Mesothelial cell of epicardium (in vitro differentiated cells): ENCODE measurements around the gene PPP6C. TPM values are rescaled to one million over a fixed set of nuclear protein-coding genes. Genes with fewer than 3 reads are reported as not detected.
"Not testable (repeated sequence)": the region's sequence is repeated elsewhere in the genome, so short reads cannot be mapped to it uniquely, and the experiment has no call there.

Source experiments
- DNase-seq, 2 experiments: peaks; one replicate each; pipeline ENCODE4 v3.0.0; 2021; ENCODE audit warnings: low spot score in 2 of 2; ENCODE audit not compliant: unreplicated experiment in 2 of 2
- H3K27ac Mint-ChIP-seq: 2 replicates; pipeline ENCODE4 v1.8.0; 2021; ENCODE audit warnings: mixed read lengths
- H3K27me3 Mint-ChIP-seq: 2 replicates; pipeline ENCODE4 v1.8.0; 2021; ENCODE audit warnings: low read depth, mixed read lengths
- H3K36me3 Mint-ChIP-seq: 2 replicates; pipeline ENCODE4 v1.8.0; 2021; ENCODE audit warnings: mixed read lengths
- H3K4me1 Mint-ChIP-seq: 2 replicates; pipeline ENCODE4 v1.8.0; 2021; ENCODE audit warnings: mixed read lengths
- H3K4me3 Mint-ChIP-seq: 2 replicates; pipeline ENCODE4 v1.8.0; 2021; ENCODE audit warnings: mild to moderate bottlenecking, moderate library complexity, mixed read lengths
- H3K9me3 Mint-ChIP-seq: 2 replicates; pipeline ENCODE4 v1.8.0; 2021; ENCODE audit warnings: mixed read lengths
- total RNA-seq: library from RNA; stranded (reverse); gene quantifications from 3 replicates; pipeline ENCODE4 v1.2.1, GENCODE V29; 2021
- TF ChIP-seq, protein P1 (sequence below): fragments of 200-600 bp; sonication (generic); IDR thresholded peaks from one replicate; pipeline ENCODE4 v1.5.0; 2021; ENCODE audit warnings: antibody characterized with exemption; ENCODE audit not compliant: unreplicated experiment

The PPP6C gene
- total RNA-seq, 1 donor from 2014 or later: 27.5 TPM

- Mint-ChIP-seq H3K9me3 (no peaks in the 10 kb centered on the region), H3K4me3 (no peak overlapping the region), H3K27ac (peak overlapping the region; percentile 47), H3K27me3 (no peaks in the 10 kb centered on the region), H3K36me3 (peaks cover 15% of the 10 kb centered on the region), H3K4me1 (peaks cover 22% of the 10 kb centered on the region)
- no peak for DNase-seq
- TF ChIP-seq, protein P1, sequence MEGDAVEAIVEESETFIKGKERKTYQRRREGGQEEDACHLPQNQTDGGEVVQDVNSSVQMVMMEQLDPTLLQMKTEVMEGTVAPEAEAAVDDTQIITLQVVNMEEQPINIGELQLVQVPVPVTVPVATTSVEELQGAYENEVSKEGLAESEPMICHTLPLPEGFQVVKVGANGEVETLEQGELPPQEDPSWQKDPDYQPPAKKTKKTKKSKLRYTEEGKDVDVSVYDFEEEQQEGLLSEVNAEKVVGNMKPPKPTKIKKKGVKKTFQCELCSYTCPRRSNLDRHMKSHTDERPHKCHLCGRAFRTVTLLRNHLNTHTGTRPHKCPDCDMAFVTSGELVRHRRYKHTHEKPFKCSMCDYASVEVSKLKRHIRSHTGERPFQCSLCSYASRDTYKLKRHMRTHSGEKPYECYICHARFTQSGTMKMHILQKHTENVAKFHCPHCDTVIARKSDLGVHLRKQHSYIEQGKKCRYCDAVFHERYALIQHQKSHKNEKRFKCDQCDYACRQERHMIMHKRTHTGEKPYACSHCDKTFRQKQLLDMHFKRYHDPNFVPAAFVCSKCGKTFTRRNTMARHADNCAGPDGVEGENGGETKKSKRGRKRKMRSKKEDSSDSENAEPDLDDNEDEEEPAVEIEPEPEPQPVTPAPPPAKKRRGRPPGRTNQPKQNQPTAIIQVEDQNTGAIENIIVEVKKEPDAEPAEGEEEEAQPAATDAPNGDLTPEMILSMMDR: no peak
Measured at GRCh38 chr9:125172031-125172755, 17.4 kb downstream of the PPP6C start.

DNA sequence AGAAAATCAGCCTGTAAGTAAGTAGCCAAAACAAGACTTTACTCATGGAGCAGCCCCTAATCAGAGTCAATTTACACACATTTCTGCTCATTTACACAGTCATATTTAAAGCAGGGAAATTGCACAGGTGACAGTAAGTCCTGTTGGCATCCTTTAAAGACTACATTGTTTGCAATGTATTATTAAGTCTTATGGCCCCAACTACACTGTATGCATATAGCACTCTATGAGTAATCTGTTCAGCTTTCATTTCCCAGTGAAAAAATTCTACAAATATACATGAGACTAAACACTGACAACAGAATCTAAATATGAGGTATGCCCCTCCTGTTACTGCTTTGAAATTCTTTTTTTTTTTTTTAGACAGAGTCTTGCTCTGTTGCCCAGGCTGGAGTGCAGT is 19.7 kb downstream of the PPP6C start:
- Mint-ChIP-seq H3K27ac (no peak overlapping the region), H3K9me3 (no peaks in the 10 kb centered on the region), H3K27me3 (no peaks in the 10 kb centered on the region), H3K36me3 (peaks cover 16% of the 10 kb centered on the region), H3K4me1 (peaks cover 13% of the 10 kb centered on the region), H3K4me3 (no peak overlapping the region)
- TF ChIP-seq, protein P1: no peak
- no peak for DNase-seq

DNA sequence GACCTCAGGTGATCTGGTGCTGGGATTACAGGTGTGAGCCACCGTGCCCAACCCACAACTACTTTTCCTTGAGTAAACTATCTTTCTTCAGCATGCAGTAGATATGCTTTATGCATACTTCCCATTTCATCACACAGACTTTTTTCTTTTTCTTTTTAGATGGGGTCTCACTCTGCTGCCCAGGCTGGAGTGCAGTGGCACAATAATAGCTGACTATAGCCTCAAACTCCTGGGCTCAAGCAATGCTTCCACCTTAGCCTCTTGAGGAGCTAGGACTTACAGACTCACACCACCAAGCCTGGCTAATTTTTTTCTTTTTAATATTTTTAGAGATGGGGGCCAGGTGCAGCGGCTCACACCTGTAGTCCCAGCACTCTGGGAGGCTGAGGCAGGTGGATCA is 22.8 kb downstream of the PPP6C start:
- no peak overlapping the region for H3K27ac Mint-ChIP-seq
- H3K9me3 Mint-ChIP-seq: no peaks in the 10 kb centered on the region

GRCh38 chr9:125162891-125163290 is 26.7 kb downstream of the PPP6C start:
- H3K27ac Mint-ChIP-seq, H3K27me3 Mint-ChIP-seq: not testable (repeated sequence)
- peaks cover 12% of the 10 kb centered on the region for H3K4me1 Mint-ChIP-seq

More for the DNA sequence above, 22.8 kb downstream of the PPP6C start:
- H3K36me3 Mint-ChIP-seq: peaks cover 17% of the 10 kb centered on the region
- no peak overlapping the region for H3K4me3 Mint-ChIP-seq
- peaks cover 8% of the 10 kb centered on the region for H3K4me1 Mint-ChIP-seq
- DNase-seq: no peak
- no peaks in the 10 kb centered on the region for H3K27me3 Mint-ChIP-seq
- TF ChIP-seq, protein P1: no peak

DNA sequence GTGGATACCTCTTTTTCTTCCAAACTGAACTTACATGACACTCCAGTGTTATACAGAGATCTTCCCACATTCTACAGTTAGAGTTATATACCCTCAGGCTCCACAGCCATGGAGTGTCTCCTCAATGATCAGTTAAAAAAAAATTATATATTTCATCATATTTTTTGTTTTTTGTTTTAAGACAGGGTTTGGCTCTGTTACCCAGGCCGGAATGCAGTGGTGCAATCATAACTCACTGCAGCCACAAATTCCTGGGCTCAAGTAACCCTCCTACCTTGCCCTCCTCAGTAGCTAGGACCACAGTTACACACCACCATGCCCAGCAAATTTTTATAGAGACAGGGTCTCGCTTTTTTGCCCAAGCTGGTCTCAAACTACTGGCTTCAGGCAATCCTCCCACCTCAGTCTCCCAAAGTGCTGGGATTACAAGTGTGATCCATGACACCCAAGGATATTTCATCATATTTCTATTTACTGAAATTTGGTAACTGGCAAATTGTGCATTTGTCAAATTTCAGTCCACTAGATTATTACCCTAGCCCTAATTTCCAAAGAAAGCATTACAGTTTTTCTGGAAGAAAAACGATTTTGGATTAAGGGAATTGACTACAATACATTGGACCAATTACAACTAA is 28.2 kb downstream of the PPP6C start:
- Mint-ChIP-seq H3K27me3 (no peaks in the 10 kb centered on the region), H3K4me1 (peaks cover 12% of the 10 kb centered on the region), H3K4me3 (no peak overlapping the region), H3K36me3 (peaks cover 10% of the 10 kb centered on the region), H3K9me3 (no peaks in the 10 kb centered on the region), H3K27ac (peak overlapping the region; percentile 92)
- DNase-seq: no peak
- TF ChIP-seq, protein P1: no peak

More at GRCh38 chr9:125162891-125163290, 26.7 kb downstream of the PPP6C start:
- not testable (repeated sequence) for H3K4me3 Mint-ChIP-seq, H3K9me3 Mint-ChIP-seq, DNase-seq
- H3K36me3 Mint-ChIP-seq: peaks cover 10% of the 10 kb centered on the region

- no peaks in the 10 kb centered on the region for H3K27me3 Mint-ChIP-seq
- no peaks in the 10 kb centered on the region for H3K9me3 Mint-ChIP-seq
- peaks cover 10% of the 10 kb centered on the region for H3K36me3 Mint-ChIP-seq
- H3K4me1 Mint-ChIP-seq: peaks cover 12% of the 10 kb centered on the region
- TF ChIP-seq, protein P1: no peak
- peak overlapping the region; percentile 92 for H3K27ac Mint-ChIP-seq
- DNase-seq: no peak
- no peak overlapping the region for H3K4me3 Mint-ChIP-seq
Measured at GRCh38 chr9:125160750-125161149, 28.9 kb downstream of the PPP6C start.
